GM13976 (cell line): ENCODE data around the gene KLF8.

Source experiments
- DNase-seq: peaks from one replicate; pipeline ENCODE4 v3.0.0; 2012; ENCODE audit warnings: low spot score
- in situ Hi-C: fragments of 300-500 bp; cut with MboI; formaldehyde crosslinking; loops from one replicate; pipeline ENCODE4 v1.12.0; 2022; ENCODE audit warnings: low sequenced_read_pairs, mixed read lengths, inconsistent platforms; ENCODE audit not compliant: unreplicated experiment
- TF ChIP-seq, protein P1 (sequence below): IDR thresholded peaks from 2 replicates; pipeline ENCODE4 v1.5.1; 2012; ENCODE audit warnings: borderline replicate concordance, mild to moderate bottlenecking; ENCODE audit not compliant: insufficient read depth; ENCODE audit errors: extremely low read depth, missing control alignments, control extremely low read depth

Gene KLF8

DNA sequence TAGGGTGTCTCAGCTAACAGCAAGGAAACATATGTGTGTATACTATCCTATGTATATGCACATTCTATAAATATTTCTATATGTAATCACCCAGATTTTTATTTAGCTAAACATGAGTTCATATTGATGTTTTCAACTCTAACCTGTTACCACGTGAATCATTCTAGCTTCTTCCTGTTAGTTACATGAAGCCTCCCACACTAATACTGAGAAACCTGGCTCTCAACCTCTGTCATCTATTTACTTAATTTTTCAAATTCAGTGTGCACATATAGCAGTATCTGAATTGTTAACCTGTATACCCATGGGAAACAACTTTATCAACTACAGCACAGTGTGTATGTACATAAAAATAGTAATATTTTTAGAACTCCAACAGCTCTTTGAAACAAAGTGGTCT is 57.3 kb downstream of the KLF8 start:
- TF ChIP-seq, protein P1, sequence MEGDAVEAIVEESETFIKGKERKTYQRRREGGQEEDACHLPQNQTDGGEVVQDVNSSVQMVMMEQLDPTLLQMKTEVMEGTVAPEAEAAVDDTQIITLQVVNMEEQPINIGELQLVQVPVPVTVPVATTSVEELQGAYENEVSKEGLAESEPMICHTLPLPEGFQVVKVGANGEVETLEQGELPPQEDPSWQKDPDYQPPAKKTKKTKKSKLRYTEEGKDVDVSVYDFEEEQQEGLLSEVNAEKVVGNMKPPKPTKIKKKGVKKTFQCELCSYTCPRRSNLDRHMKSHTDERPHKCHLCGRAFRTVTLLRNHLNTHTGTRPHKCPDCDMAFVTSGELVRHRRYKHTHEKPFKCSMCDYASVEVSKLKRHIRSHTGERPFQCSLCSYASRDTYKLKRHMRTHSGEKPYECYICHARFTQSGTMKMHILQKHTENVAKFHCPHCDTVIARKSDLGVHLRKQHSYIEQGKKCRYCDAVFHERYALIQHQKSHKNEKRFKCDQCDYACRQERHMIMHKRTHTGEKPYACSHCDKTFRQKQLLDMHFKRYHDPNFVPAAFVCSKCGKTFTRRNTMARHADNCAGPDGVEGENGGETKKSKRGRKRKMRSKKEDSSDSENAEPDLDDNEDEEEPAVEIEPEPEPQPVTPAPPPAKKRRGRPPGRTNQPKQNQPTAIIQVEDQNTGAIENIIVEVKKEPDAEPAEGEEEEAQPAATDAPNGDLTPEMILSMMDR: no peak
- DNase-seq: no peak
- in situ Hi-C loops: loop anchor here (25.0 kb wide), 1 partner anchor 423 kb away; no protein-coding TSS in a partner anchor

DNA sequence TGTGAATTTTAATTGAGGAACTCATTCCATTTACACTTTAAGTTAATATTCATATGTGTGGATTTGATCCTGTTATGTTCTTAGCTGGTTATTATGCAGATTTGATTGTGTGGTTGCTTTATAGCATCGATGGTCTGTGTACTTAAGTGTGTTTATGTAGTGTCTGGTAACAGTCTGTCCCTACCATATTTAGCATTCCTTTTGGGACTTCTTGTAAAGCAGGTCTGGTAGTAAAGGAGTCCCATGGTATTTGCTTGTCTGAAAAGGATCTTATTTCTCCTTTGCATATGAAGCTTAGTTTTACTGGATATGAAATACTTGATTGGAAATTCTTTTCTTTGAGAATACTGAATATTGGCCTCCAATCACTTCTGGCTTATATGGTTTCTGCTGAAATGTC is 76.6 kb downstream of the KLF8 start:
- in situ Hi-C loops: no loop called here
- no peak for DNase-seq
- TF ChIP-seq, protein P1: no peak

DNA sequence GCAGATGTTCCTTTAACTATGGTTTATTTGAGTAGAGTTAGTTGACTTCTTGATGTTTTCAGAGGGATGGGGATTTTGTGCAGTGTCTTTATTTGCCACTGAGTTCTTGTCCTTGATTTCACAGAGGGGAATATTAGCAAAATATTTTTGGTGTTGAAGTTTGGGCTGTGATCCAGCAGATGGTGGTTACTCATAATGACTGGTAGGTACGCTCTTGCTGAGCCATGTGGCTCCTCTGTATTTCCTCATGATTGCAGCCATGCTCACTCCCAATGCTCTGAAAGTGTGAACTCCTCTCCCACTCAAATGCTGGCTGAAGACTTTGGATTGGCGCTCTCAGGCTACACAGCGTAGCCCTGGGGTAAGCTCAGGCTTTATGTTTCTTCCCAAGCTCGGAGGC is 77.7 kb downstream of the KLF8 start:
- in situ Hi-C loops: no loop called here
- TF ChIP-seq, protein P1: no peak
- DNase-seq: no peak

DNA sequence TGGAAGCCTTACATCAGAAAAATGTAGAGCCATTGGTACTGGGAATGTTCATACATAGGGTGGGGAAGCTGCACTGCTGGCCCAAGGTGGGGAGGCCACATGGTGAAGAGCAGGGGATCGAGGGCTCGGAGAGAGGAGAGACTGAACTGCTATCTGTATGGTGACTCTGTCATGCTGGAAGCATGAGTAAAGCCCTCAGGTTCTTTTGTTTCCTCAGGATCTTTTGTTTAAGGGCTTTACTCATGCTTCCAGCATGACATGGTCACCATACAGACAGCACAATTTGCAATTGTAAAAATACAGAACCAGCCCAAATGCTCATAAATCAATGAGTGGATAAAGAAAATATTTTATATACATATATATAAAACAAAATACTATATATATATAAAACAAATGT is 78.4 kb downstream of the KLF8 start:
- DNase-seq: no peak
- in situ Hi-C loops: no loop called here
- TF ChIP-seq, protein P1: no peak

DNA sequence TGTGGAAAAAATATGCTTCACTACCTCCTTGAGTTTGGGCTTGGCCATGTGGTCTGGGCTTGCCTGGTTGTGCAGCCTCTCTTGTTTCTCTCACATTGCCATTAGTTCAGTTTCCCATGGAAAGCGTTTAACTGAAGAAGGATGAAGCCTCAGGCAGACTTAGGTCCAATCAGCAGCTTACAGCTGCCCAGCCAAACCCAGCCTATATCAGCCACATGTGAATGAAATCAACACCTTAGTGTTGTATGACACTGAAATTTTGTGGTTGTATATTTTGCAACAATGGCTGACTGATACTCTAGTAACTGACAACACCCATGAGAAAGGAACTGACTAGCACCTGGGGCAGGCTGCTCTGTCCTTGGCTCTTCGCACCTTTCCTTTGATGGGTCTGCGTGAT is 81.2 kb downstream of the KLF8 start:
- in situ Hi-C loops: no loop called here
- DNase-seq: no peak
- TF ChIP-seq, protein P1: no peak

DNA sequence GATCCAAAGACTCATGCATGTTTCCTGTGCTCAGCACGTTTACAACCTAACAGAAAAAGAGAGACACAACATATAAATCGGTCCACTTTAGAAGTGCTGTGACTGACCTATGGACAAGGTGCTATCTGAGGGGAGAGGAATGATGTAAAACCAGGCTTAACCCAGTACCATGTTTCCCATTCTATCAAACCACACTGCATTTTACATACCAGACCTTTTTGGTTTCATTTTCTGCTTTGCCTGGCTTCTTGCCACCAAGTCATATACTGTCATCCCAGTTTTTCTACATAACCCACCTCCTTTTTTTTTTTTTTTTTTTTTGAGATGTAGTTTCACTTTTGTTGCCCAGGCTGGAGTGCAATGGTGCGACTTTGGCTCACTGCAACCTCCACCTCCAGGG is 82.2 kb downstream of the KLF8 start:
- TF ChIP-seq, protein P1: no peak
- no peak for DNase-seq
- in situ Hi-C loops: no loop called here

DNA sequence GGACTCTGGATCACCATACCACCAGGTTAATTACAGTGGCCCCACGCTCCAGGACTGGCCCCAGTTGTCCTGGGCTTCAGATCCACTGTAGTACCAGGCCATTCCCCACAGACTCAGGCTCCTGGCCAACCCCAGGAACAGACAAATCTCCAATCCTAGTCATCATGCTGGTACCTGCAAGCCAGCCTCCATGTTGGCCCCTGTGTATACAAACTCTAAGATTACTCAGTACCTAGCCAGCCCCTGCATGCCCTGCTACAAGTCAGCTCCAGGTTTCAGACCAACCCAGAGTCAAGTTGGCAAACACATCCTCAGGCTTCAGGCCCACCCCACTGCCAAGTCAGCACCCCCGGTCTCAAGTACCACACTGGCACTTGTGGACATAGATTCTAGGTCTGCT is 85.9 kb downstream of the KLF8 start:
- TF ChIP-seq, protein P1: no peak
- in situ Hi-C loops: no loop called here
- DNase-seq: no peak
